Natural killer cell (primary cell): ENCODE measurements around the gene SOX6. TPM values are rescaled to one million over a fixed set of nuclear protein-coding genes. Genes with fewer than 3 reads are reported as not detected.

ENCODE experiments used
- ATAC-seq, 3 donors: fragments of 150-1000 bp in 2 of 3; fragments of 200-7000 bp in 1 of 3; cut with Tn5 transposase; 1 replicate in 1 of 3; 2 replicates in 2 of 3; pipeline ENCODE4 v1.10.0; 2021; ENCODE audit warnings: mild to moderate bottlenecking in 2 of 3, moderate library complexity in 2 of 3
- DNase-seq, 2 donors: peaks; one replicate each; pipeline versions ENCODE4 v3.0.0 to v3.0.0-alpha.2; 2013 to 2021; ENCODE audit warnings: mixed read lengths in 1 of 2
- H3K27ac ChIP-seq: one replicate; pipeline ENCODE4 v1.5.1; 2013; ENCODE audit warnings: mild to moderate bottlenecking, low read length
- H3K27me3 ChIP-seq: one replicate; pipeline ENCODE4 v1.6.1; 2013; ENCODE audit warnings: low read length; ENCODE audit not compliant: control insufficient read depth, insufficient read depth
- H3K36me3 ChIP-seq: one replicate; pipeline ENCODE4 v1.6.1; 2013; ENCODE audit warnings: low read length; ENCODE audit not compliant: control insufficient read depth, insufficient read depth
- H3K4me1 ChIP-seq: one replicate; pipeline ENCODE4 v1.6.1; 2013; ENCODE audit warnings: low read length; ENCODE audit not compliant: control insufficient read depth, insufficient read depth
- H3K4me3 ChIP-seq: one replicate; pipeline ENCODE4 v1.5.1; 2013; ENCODE audit warnings: low read length
- H3K9me3 ChIP-seq: one replicate; pipeline ENCODE4 v1.6.1; 2013; ENCODE audit warnings: low read length; ENCODE audit not compliant: control insufficient read depth, insufficient read depth
- H3K27ac Mint-ChIP-seq, 2 donors: one replicate each; pipeline ENCODE4 v1.8.0; 2022; ENCODE audit warnings: mild to moderate bottlenecking in 2 of 2, mixed read lengths in 2 of 2, moderate library complexity in 1 of 2
- H3K27me3 Mint-ChIP-seq, 2 donors: one replicate each; pipeline ENCODE4 v1.8.0; 2022; ENCODE audit warnings: low read depth in 2 of 2, mixed read lengths in 2 of 2
- H3K36me3 Mint-ChIP-seq: one replicate; pipeline ENCODE4 v1.8.0; 2022; ENCODE audit warnings: mixed read lengths
- H3K4me1 Mint-ChIP-seq, 2 donors: one replicate each; pipeline ENCODE4 v1.8.0; 2022; ENCODE audit warnings: mixed read lengths in 2 of 2
- H3K4me3 Mint-ChIP-seq: one replicate; pipeline ENCODE4 v1.8.0; 2022; ENCODE audit warnings: mild to moderate bottlenecking, moderate library complexity, mixed read lengths
- H3K9me3 Mint-ChIP-seq, 2 donors: one replicate each; pipeline ENCODE4 v1.8.0; 2022; ENCODE audit warnings: mixed read lengths in 2 of 2
- CTCF ChIP-seq: fragments of 200-600 bp; IDR thresholded peaks from one replicate; pipeline ENCODE4 v1.8.0; 2022; ENCODE audit warnings: antibody characterized with exemption
- WGBS: methylation state at CpG from one replicate; pipeline ENCODE4 v1.1.7; 2013; ENCODE audit warnings: missing lambda C conversion rate; ENCODE audit not compliant: insufficient coverage; 5-methylcytosine and 5-hydroxymethylcytosine counted together
- intact Hi-C: fragments of 100-400 bp; cut with micrococcal nuclease; formaldehyde crosslinking; loops from one replicate; pipeline ENCODE4 v1.14.2; 2022
- total RNA-seq, 4 donors: library from RNA; stranded (reverse); fragments of 120-200 nt in 1 of 4; gene quantifications; one replicate each; pipeline versions ENCODE4 v1.2.3 to v1.2.4, GENCODE V29; 2013 to 2022

The SOX6 gene
- total RNA-seq, 3 donors from 2014 or later (not counting 1 experiment from before 2014, with no cell fraction given), result 0.27 TPM; not detected in 2

GRCh38 chr11:16357775-16358174, 1.4 kb upstream of the SOX6 start:
- Histone ChIP-seq H3K9me3 (no peaks in the 10 kb centered on the region), H3K4me1 (no peaks in the 10 kb centered on the region), H3K36me3 (no peaks in the 10 kb centered on the region), H3K27ac (no peak overlapping the region), H3K4me3 (no peak overlapping the region), H3K27me3 (no peaks in the 10 kb centered on the region)
- H3K36me3 Mint-ChIP-seq, result no peaks in the 10 kb centered on the region
- no peaks in the 10 kb centered on the region for H3K27me3 Mint-ChIP-seq
- 48% methylated on average over 2 of the region's 2 CpGs for WGBS
- intact Hi-C loops, result no loop called here
- no peaks in the 10 kb centered on the region for H3K4me1 Mint-ChIP-seq
- TF ChIP-seq CTCF, result no peak
- H3K9me3 Mint-ChIP-seq, result peaks cover 3 to 6% of the 10 kb centered on the region in 2 donors
- H3K4me3 Mint-ChIP-seq, result no peak overlapping the region
- DNase-seq (no peak), ATAC-seq (no peak)
- no peak overlapping the region for H3K27ac Mint-ChIP-seq

DNA sequence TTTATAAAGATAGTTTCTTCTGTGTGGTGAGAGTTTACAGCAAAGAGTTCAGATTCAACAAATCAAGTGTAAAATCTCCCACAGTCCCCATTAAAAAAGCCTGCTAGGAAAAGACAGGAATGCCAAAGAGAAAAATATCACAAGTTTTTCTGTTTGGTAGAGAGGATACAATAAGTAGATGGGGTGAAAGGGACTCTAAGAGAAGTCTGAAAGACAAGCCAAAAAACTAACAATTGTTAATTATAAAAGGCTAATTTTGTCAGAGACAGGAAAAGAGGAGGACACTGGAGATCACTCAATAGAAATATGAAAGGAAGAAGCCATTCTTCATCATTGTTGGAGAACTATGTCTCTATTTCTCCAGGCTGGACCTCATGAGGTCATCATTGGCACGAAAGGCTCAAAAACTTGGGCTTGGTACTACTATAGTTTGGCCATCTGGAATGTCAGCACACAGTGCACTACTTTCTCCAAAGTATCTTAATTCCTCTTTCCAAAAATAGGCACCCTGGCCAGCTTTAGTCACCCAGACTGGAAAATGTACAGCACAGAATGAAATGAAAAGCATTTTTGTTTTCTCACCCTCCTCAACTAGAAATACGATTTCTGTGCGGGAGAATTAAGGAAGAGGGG, 531 bp upstream of the SOX6 start:
- no peak overlapping the region for H3K4me3 Mint-ChIP-seq
- TF ChIP-seq CTCF, result no peak
- Histone ChIP-seq H3K36me3 (no peaks in the 10 kb centered on the region), H3K27me3 (no peaks in the 10 kb centered on the region), H3K9me3 (no peaks in the 10 kb centered on the region), H3K27ac (no peak overlapping the region), H3K4me1 (no peaks in the 10 kb centered on the region), H3K4me3 (no peak overlapping the region)
- no peaks in the 10 kb centered on the region for H3K27me3 Mint-ChIP-seq
- H3K9me3 Mint-ChIP-seq, result peaks cover 2 to 3% of the 10 kb centered on the region in 2 donors
- intact Hi-C loops, result no loop called here
- H3K36me3 Mint-ChIP-seq, result no peaks in the 10 kb centered on the region
- ATAC-seq (no peak), DNase-seq (no peak)
- 80% methylated on average over 3 of the region's 3 CpGs for WGBS
- H3K4me1 Mint-ChIP-seq, result no peaks in the 10 kb centered on the region
- H3K27ac Mint-ChIP-seq, result no peak overlapping the region

DNA sequence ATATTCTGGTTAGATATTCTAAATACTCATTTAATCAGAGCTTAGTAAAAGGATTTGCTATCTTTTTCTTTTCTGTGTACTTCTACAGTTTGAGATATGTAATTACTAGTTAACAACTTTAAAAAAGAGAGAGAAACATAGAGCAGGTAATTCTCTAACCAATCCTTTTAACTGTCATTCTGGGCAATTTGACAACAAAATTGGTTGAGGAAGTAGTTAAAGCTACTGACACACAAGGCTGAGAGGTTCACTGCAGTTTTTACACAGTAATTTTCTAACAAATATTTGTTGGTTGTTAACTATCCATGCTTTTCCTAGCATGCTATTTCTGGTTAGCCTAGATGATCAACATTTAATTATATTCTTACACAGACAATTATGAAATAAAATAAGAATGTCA, 3.6 kb downstream of the SOX6 start:
- no peaks in the 10 kb centered on the region for H3K36me3 Mint-ChIP-seq
- no peaks in the 10 kb centered on the region for H3K36me3 ChIP-seq
- no peak overlapping the region for H3K4me3 Mint-ChIP-seq
- ATAC-seq (no peak), DNase-seq (no peak)
- peaks cover 6 to 10% of the 10 kb centered on the region in 2 donors for H3K9me3 Mint-ChIP-seq
- H3K4me3 ChIP-seq, result no peak overlapping the region
- no peaks in the 10 kb centered on the region for H3K4me1 Mint-ChIP-seq
- no peak for TF ChIP-seq CTCF
- no peaks in the 10 kb centered on the region for H3K9me3 ChIP-seq
- no peak overlapping the region for H3K27ac Mint-ChIP-seq
- no peaks in the 10 kb centered on the region for H3K27me3 Mint-ChIP-seq
- intact Hi-C loops, result no loop called here
- no peaks in the 10 kb centered on the region for H3K27me3 ChIP-seq
- H3K4me1 ChIP-seq, result no peaks in the 10 kb centered on the region
- H3K27ac ChIP-seq, result no peak overlapping the region

- H3K4me3 Mint-ChIP-seq, result no peak overlapping the region
- H3K9me3 Mint-ChIP-seq, result peaks cover 6 to 11% of the 10 kb centered on the region in 2 donors
- no peaks in the 10 kb centered on the region for H3K27me3 Mint-ChIP-seq
- DNase-seq (no peak), ATAC-seq (no peak)
- no peaks in the 10 kb centered on the region for H3K27me3 ChIP-seq
- intact Hi-C loops, result no loop called here
- no peaks in the 10 kb centered on the region for H3K36me3 Mint-ChIP-seq
- TF ChIP-seq CTCF, result no peak
- H3K4me3 ChIP-seq, result no peak overlapping the region
- H3K9me3 ChIP-seq, result no peaks in the 10 kb centered on the region
- WGBS, result 23% methylated on average over 3 of the region's 5 CpGs
- no peaks in the 10 kb centered on the region for H3K4me1 ChIP-seq
- no peak overlapping the region for H3K27ac ChIP-seq
- no peak overlapping the region for H3K27ac Mint-ChIP-seq
- H3K36me3 ChIP-seq, result no peaks in the 10 kb centered on the region
- no peaks in the 10 kb centered on the region for H3K4me1 Mint-ChIP-seq
Measured at GRCh38 chr11:16350125-16350524, 6.2 kb downstream of the SOX6 start.
